HG03432 (cell line): ENCODE data around the gene ZNF581.

Source experiments
- ATAC-seq: cut with Tn5 transposase; IDR thresholded peaks from one replicate; pipeline ENCODE4 v1.9.1; 2021; ENCODE audit warnings: mild to moderate bottlenecking, moderate library complexity; ENCODE audit not compliant: unreplicated experiment

The ZNF581 gene

DNA sequence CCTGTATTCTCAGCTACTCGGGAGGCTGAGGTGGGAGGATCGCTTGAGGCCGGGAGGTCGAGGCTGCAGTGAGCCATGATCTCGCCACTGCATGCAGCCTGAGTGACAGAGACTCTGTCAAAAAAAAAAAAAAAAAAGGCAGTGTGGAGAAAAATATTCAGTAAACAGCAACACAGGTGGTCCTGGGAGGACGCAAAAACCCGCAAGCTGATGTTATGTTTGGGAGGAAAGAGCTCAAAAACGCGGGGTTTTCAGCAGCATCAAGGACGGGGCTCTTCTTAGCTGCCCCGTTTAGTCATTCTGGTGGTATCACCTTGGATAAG lies 18.5 kb upstream of the ZNF581 start:
- no peak for ATAC-seq

DNA sequence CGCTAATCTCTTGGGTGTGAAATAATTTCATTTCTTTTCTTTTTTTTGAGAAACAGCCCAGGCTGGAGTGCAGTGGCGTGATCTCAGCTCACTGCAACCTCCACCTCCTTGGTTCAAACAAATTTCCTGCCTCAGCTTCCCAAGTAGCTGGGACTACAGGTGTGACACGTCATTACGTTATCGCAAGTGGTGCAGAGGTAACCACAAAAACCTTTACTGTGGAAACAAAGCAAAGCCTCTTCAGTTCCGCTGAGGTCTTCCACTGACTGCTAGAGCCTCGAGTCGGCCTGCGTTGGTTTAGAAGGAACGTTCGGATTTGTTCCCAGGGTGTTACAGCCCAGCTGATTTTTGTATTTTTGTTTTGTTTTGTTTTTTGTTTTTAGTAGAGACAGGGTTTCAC lies 17.1 kb upstream of the ZNF581 start:
- ATAC-seq, result no peak

DNA sequence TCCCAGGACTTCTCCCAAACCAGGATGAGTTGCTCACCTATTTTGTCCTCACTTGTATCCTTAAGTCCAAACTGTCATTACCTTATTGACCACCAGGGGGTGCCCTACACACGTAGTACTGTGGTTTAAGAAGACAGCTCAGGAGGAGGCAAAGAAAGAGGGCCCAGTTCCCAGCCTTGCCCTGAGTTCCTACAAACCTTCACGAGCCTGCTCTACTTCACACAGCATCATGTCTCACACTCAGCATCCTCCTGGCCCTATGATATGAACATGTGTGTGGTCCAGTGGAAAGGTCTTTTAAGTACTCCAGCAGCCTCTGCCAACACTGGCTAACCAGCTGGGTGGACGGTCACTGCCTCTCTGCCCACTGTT lies 11.0 kb upstream of the ZNF581 start:
- no peak for ATAC-seq

DNA sequence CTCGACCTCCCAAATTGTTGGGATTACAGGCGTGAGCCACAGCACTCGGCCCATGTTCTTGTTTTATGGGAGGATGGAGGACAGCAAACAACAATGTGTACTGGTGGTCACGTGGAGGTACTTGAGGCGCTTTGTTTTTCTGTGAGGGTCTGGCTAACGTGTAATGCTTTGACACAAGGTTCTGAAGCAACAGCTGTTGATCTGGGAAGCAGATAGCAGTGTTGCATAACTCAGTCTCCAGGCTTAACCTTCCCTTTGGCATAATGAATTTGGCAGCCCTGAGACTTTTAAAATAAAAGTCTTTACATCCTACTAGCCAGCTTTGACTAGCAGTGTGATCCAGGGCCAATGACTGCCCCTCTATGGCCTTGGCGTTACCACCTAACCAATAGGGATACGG lies 9.6 kb upstream of the ZNF581 start:
- no peak for ATAC-seq

DNA sequence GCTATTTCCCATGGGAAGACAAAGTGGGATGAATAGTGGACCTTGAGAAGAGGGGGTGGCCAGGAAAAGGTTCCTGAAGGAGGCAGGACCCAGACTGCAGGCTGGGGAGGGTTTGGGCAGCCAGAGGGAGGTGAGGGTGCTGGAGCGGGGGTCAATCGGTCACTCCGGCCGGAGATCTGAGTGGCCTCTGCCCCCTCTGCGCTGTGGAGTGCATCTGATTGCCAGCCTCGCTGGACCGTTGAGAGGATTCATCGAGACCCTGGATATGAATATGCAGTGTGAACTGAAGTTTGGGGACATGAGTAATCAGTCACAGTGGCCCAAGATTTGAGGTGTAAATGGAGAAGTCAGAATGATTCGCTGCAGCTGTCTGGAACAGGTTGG lies 8.1 kb upstream of the ZNF581 start:
- ATAC-seq, result no peak

DNA sequence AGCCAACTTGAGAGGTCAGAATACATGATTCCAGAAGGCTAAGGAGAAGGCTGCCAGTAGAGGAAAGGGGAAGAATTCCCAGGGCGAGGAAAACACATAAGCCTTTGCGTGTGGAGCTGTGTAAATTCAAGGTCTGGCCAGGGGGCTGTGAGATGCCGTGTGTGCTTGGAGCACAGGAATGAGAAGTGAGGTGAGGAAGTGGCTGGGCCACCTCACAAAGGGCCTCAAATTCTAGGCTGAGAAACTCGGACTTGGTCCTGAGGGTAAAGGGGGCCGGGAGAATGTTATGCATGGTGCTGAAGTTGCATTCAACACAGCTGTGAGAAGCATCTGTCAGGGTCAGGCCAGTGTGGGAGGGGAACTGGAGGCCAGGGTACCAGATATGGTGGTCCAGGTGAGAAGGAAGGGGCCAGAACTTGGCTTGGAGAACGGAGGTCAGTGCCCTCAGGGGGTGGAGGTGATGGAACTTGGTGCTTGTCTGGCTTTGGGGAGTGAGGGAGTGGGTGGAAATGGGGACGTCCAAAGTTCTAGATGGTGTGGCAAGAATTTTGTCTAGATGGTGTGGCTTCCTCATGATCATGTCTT lies 7.5 kb upstream of the ZNF581 start:
- ATAC-seq, result no peak

DNA sequence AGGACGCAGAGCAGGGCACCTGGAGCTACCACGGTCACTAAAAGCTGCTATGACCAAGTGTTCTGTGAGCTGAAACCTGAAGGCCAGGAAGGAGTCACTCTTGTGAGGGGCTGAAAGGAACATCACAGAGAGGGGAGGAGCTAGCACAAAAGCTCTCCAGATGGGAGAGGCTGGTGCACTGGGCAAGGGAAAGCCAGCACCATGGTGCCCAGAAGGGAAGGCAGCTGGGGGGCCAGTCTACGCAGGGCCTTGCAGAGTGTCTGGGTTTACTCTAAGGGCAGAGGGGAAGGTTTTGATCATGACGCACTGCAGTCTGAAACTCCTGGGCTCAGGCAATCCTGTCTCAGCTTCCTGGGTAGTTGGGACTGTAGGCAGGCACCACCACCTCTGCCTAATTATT lies 6.7 kb upstream of the ZNF581 start:
- no peak for ATAC-seq

DNA sequence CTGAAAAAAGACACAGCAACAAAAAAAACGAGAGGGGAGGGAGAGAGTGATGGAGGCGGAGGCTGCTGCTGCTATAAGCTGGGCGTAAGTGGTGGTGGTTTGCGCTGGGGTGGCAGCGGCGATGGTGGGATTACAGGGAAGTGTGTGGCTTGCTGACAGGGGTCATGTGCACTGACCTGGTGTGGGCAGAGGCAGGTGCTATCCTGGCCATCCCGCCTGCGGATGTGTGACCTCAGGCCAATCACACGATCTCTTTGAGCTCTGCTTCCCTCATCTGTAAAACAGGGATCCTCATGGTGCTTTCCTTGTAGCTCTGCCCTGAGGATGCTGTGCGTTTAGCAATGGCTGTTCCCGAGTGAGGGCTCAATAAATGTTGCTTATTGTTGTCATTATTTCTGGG lies 5.9 kb upstream of the ZNF581 start:
- ATAC-seq, result no peak

DNA sequence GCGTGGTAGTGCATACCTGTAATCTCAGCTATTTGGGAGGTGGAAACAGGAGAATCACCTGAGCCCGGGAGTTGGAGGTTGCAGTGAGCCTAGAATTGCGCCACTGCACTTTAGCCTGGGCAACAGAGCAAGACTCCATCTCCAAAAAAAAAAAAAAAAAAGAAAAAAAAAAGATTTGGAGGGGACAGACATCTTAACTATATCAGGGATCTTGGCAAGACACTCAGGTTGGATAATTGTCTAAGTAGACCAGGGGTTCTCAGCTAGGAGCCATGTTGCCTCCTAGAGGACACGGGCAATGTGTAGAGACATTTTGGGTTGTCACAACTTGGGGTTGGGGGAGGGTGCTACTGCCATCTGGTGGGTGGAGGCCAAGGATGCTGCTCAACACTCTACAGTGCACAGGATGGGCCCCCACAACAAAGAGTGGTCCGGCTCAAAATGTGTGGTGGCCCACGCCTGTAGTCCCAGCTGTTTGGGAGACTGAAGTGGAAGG lies 4.5 kb upstream of the ZNF581 start:
- no peak for ATAC-seq

DNA sequence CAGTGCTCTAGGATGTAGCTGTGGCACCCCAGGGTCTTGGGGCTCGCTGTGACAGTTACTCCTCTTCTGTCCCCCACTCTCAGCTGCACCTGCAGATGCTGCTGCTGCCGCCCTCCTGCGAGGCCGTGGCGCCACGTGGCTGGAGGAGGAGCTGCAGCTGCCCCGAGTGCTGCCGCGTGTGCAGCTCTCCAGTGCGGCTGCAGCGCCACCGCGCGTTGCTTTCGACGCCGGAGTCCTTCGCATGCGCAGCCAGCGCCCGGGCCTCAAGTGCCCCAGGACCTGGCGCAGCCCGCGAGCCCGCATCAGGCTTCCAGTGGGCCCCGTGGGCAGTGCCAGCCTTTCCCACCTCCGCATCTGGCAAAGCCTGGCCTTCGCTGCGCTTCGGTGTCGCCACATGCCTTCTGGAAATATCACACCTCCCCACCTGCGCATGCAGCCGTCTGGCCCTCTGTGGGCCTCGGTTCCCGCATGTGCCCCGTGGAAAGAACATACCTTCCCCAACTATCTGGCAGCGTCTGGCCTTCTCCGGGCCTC lies 3.3 kb upstream of the ZNF581 start:
- no peak for ATAC-seq

DNA sequence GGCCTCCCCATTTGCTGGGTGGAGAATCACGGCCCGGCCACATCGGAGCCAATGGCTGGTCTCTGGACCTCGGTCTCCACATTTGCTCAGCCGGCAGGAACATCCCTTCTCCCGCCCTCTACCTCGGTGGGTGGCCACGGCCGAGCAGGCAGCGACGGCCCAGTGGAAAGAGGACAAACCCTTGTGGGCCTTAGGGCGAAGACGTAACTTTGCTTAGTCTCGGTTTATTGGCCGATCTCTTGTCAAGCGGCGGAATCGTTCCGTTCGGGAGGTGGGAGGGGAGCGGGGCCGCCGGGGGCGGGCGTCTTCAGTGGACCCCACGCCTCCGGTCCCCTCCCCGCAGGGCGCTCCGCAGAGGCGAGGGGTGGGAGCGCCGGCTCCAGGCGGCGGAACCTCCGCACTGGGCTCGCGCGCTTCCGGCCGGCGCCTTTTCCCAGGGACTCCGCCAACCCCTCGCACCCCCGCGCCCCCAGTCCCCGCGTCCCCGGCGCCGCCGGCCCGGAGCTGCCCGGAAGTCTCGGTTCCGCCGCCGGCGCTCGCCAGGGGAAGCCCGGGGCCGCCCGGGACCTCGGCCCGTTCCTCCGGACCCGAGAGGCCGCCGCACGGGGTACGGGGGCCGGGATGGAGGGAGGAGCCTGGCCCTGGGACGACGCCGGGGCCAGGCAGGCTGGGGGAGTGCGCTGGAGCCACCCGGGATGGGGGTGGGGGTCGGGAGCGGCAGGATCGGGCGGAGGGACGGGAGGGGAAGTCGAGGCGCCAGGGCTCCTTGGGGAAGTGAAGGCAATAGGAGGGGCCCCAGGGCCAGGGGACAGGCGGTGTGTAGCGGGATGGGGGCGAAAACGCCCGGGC lies 2.6 kb upstream of the ZNF581 start, which contains the start of gene ZNF580:
Gene ZNF580 (plus strand): TSS at position 426 of the 849 bp plus-strand sequence. CDS start 1,507 bp downstream, outside the sequence.
- peak; percentile 28 for ATAC-seq

DNA sequence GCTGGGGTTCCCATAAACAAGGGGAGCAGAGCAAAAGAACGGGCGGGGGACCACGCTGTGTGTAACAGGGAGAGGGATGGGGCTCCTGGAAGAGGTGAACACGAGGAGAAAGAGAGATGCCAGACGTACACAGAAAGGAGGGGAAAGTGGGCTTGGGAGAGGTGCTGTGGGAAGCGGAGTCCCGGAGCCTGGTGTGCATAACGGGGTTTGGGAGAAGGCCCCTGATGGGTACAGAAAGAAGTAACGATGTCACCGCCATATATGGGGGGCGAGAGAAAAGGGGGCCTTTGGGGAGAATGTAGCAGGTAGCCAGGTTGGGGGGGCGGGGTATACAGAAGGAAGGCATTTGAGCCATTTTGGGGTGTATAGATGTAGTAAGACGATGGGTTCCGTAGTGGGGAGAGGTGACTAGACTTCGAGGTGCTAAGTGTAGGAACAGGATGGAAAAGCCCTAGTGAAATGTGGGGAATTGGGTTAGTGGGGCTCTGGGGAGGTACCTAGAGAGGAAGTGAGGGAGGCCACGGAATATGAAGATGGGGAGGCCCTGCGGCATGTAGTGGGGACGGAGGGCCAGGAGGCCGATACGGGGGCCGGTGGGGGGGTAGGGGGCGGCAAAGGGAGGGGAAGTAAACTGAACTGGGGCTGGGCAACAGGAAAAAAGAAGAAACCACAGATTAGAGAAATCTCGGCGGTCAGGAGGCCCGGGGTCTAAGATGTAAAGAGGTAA lies 1.9 kb upstream of the ZNF581 start:
- ATAC-seq, result no peak

DNA sequence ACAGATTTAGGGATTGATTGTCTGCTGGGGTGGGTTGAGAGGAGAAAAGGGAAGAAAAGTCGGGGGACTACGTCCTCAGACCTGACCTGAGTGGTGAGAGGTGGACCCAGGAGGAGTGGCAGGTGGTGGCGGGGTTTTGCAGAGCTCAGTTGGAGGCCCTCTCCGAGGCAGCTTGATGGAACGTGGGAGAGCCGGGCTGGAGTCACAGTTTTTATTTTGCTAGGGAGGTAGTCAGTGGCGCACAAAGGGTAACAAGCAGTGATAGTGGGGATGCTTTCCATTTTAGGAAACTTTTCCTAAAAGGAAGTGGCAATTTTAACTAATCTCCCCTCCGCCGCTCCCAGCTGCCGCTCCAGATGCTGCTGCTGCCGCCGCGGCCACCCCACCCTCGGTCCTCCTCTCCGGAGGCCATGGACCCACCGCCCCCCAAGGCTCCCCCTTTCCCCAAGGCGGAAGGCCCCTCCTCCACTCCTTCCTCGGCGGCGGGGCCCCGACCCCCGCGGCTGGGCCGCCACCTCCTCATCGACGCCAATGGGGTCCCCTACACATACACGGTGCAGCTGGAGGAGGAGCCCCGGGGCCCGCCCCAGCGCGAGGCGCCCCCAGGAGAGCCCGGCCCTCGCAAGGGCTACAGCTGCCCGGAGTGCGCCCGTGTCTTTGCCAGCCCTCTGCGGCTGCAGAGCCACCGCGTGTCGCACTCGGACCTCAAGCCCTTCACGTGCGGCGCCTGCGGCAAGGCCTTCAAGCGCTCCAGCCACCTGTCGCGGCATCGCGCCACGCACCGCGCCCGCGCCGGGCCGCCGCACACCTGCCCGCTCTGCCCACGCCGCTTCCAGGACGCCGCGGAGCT lies 1.1 kb upstream of the ZNF581 start:
- ATAC-seq, result peak; percentile 11

DNA sequence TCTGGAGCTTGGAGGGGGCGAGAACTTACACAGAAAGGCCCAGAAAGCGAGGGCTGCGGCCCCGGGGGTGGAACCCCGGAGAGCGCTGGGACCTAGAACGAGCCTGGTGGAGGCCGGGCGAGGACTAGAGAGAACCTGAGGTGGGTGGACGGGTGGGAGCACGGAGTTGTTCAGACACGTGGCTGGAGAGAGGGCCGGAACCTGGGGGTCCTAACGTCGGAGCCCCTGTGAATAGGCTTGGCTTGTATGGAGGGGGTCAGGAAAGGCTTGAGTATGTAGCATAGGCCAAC lies 383 bp downstream of the ZNF581 start:
- no peak for ATAC-seq

DNA sequence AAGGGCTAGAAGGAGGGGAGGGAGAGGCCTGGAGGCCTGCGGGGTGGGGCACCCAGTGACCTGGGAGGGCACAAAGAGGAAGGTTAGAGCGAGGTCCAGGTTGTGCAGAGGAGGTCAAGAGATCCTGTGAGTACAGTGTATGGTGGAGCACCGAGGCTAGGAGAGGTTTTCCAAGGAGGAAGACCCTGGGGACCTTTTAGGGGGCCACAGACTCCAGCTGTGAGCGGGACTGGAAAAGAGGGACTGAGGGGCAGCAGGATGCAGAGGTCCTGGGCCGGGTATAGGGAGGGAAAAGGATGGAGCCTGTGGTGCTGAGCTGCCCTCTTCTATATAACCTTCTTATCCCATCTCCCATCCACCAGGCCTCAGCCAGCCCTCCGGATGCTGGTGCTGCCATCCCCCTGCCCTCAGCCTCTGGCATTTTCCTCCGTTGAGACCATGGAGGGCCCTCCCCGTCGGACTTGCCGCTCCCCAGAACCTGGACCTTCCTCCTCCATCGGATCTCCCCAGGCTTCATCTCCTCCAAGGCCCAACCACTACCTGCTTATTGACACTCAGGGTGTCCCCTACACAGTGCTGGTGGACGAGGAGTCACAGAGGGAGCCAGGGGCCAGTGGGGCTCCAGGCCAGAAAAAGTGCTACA lies 863 bp downstream of the ZNF581 start:
- no peak for ATAC-seq

DNA sequence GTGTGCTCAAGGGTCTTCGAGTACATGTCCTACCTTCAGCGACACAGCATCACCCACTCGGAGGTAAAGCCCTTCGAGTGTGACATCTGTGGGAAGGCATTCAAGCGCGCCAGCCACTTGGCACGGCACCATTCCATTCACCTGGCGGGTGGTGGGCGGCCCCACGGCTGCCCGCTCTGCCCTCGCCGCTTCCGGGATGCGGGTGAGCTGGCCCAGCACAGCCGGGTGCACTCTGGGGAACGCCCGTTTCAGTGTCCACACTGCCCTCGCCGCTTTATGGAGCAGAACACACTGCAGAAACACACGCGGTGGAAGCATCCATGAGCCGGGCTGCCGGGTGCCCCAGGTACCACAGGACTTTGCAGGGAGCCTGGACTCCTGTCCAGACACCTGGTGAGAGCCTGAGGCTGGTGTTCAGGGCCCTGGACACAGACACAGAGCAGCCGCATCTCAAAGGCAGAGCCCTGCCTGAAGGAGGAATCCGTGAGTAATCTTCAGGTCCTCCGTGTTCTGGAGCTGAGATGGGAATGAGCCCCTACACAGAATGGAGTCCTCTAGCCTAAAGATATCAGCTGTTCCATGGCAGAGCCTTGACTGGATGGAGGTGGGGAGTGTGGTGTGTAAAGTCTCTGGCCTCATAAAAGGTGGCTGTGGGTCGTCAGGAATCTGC lies 1.5 kb downstream of the ZNF581 start:
- ATAC-seq, result no peak

DNA sequence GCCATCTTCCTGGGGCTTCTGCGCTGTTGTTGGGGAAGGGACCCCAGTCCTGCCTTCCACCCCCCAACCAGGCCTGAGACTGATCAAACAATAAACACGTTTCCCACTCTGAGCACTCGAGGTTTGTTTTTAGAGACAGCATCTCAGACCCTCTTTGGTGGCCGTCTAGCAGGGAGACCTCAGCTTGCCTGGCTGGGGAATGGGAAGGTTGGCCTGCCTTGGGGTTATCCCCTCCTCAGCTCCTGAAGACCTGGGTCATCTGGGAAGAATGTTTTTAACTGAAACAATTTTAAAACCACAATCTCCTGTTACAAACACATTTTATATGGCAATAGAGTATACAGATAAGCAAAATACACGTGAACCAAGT lies 2.0 kb downstream of the ZNF581 start:
- ATAC-seq, result no peak

DNA sequence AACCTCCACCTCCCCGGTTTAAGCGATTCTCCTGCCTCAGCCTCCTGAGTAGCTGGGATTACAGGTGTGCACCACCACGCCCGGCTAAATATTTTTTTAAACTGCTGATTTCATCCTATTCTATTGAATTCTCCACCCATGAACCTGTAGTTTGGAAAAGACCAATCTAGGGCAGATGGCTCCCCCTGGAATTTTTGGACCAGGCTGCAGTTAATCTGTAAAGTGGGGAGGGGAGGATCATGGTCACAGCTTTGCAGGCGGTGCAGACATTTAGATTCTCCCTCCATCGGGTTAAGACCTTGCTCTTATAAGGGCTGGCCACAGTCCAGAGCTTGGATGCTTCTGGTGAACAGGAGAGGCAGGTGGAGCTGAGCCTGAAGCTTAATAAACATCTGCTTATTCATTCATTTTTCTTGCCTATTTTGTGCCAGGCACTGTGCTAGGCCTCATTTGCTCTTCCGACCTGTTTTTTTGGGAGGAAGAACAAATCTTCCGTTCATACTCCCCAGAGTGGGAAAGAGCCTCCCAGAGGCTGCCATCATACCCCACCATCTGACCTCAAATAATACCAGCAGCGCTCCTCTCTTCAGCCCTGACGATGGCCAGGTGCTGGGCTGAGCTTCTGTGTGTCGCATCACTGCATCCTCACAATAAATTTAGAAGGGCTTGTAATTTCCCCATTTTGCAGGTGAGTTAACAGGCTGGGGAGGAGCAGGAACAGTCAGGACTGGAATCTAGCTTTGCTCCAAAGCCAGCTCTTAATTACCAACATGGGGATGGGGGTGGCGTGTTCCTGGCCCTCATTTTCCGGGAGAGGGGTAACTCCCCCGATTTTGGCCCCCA lies 3.7 kb downstream of the ZNF581 start:
- ATAC-seq, result no peak
